GM19324 (cell line): ENCODE data around the gene DDX54.
"Not testable (repeated sequence)": the region's sequence is repeated elsewhere in the genome, so short reads cannot be mapped to it uniquely, and the experiment has no call there.

Experiments used
- ATAC-seq: cut with Tn5 transposase; IDR thresholded peaks from one replicate; pipeline ENCODE4 v1.9.1; 2021; ENCODE audit warnings: mild to moderate bottlenecking, moderate library complexity; ENCODE audit not compliant: unreplicated experiment, low FRiP score

Gene DDX54

GRCh38 chr12:113128802-113129663 lies 56.2 kb downstream of the DDX54 start:
- no peak for ATAC-seq

DNA sequence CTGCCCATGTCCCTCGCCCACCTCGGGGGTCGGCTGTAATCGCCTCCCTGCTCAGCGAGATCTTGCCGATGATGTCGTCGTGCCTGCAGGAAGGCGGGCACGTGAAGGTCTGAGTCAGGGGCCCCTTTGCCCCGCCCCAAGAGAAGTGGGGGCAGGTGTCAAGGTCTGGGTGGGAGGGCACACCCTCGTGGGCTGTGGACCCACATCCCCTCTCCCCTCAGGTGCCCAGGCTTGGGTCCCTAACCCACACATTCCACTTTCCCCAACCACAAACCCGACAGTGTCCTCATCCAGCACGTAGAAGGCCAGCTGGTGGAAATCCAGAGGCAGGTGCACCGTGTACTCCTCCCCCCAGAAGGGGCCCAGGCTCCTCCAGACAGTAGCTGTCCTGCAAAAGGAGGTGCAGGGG lies 57.5 kb downstream of the DDX54 start:
- ATAC-seq = no peak

DNA sequence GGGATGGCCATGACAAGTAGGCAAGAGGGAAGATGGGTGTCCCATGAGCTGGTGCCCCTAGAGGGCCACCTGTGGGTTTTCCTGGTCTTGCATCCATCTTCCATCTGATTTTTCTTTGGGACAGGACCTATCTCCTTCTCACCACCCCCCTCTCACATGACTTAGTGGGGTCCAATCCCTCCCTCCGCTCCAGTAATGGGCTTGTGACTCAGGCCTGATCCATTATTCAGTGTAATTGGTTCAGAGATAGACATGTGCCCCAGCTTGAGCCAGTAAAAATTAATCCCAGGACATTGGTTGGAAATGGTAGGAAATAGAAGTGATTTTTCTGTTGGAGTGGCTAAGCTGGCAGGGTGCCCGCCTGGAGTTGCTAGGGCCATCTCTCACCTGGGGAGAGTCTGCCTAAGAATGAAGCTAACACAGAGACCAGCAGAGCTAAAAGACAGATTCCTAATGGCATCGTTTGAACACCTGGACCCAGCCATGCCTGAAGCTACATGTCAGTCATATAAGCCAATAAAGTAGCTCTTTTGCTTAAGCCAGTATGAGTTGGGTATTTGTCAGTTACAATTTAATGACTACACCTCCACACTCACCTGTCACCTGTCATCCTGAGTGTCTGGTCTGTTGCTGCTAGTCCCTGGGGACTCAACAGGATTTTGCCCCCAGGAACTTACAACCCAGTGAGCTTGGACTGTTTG lies 64.5 kb downstream of the DDX54 start:
- no peak for ATAC-seq

DNA sequence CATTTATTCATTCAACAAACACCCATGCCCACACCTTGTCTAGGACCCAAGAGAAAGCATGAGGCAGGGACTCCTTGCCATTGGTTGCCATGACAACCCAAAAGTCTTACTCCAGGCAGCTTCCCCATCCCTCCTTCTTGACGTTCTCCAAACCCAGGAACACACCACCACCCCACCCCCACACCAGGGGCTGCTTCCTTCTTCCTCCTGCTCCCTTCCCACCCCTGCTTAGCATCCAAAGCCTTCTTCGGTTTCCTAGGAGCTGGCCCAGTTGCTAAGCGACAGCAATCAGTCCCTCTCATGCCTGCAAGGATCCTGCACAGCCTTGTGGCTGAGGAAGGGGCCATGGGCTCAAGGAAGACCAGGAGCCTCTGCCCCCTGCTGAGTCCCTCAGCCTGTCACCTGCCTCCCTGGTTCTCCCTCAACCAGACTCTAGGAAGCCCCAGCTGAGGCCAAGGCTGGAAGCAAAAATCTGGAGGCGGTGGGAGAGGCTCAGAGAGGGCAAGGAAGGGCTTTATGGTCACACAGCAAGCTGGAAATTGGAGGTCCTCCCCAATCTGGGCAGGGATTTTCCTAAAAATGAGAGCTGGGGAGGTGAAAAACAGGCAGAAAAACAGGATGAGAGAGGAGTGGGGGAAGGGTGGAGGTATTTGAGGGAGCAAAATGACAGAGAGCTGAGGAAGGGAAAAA lies 65.2 kb downstream of the DDX54 start:
- ATAC-seq = no peak

- no peak for ATAC-seq
These were observed 67.1 kb downstream of the DDX54 start for GRCh38 chr12:113118142-113118541.

DNA sequence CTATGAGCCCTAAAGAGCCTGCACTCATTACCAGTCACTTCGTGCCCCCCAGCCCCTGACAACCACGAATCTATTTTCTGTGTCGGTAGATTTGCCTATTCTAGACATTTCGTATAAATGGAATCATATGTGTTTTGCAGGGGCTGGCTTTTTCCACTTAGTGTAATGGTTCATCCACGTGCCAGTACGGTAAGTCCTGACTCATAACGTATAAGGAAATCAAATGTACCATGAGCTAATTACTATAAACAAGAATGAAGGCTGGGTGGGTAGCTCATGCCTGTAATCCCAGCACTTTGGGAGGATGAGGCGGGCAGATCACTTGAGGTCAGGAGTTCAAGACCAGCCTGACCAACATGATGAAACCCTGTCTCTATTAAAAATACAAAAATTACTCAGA lies 67.6 kb downstream of the DDX54 start:
- not testable (repeated sequence) for ATAC-seq

DNA sequence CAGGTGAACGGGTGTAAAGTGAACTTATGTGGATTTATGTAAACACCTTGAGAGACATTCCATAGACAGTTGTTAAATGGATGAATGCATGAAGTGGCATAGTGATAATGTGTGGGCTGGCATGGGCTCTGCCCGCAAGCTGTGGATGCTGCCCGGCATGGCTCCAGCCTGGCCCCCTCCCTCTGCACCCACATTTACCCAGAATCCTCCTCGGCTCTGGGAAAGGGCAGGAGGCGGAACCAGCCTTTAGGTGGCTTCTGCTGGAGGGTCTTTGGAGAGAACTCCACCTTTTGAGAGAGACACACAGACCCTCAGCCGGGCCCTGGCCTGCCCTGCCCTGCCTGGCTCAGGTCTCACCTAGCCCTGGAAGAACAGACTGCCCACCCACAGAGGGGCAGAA lies 68.4 kb downstream of the DDX54 start:
- ATAC-seq = no peak

DNA sequence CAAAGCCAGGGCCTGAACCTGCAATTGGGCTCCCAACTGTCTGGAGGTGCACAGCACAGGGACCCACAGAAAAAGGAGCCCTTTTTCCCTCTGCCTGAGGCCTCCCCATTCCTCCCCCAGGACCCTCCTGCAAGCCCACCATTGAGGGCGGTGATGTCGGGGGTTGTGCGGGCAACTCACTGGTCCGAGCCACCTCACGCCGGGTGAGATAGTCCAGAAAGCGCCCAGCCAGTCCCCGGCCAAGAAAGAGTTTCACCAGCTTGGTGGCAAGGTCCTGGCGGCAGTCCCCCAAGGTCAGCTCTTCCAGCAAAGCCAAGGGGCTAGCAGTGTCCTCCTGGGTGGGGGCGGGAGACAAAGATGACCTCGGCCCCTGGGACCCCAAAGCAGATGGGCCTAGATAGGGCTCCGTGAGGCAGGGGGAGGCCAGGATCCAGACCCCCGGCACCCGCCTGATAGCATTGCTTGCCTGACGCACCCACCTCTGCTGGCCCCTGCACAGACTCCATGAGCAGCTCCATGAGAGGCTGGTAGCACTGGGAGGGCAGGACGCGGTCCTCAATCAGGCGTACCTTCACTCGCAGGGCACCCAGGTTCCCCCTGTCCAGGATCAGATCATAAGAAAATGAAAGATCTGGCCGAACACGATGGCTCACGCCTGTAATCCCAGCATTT lies 69.7 kb downstream of the DDX54 start:
- no peak for ATAC-seq

DNA sequence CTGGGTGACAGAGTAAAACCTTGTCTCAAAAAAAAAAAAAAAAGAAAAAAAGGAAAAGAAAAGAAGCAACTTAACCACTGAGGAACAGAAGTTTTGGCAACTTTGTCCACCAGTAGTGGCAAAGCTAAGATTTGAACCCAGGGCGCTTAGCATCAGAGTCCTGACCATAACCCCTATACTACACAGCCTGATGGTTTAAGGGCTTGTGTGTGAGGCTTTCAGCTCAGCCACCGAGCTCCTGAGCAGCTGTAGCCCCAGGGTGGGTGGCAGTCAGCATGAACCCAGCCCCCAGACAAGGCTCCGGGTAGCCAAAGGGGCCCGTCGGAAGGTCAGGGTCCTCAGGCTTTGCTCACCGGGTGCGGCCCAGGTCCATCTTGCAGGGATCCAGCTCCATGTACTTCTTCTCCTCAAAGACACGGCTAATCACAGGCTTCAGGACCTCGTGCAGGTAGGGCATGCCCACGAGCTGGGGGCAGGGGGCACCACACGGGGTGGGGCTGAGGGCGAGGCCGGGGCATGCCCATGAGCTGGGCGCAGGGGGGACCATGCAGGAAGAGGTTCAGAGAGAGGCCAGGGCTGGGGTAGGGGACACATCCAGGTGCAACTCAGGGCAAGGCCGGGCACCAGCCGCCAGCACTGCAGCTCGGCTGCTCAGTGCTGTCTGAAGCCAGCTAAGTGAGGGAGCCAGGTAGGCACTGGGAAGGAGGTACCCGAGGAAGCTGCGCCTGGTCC lies 70.7 kb downstream of the DDX54 start:
- no peak for ATAC-seq

DNA sequence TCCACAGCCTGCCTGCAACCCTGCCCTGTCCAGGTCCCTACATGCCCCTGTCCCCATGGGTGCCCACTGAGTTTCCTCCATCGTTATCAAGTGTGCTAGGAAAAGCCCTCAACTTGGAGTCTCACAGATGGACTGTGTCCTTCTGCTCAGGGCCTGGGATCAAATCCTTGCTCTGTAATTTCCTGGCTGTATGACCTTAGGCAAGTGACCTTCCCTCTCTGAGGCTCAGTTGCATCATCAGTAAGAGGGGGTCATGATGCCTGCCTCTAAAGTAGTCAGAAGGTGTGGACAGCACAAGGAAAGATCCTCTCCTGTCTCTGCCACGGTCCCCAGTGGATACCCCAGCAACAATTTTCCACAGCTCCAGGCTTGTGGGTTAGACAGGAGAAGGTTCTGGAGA lies 71.9 kb downstream of the DDX54 start:
- ATAC-seq = no peak

DNA sequence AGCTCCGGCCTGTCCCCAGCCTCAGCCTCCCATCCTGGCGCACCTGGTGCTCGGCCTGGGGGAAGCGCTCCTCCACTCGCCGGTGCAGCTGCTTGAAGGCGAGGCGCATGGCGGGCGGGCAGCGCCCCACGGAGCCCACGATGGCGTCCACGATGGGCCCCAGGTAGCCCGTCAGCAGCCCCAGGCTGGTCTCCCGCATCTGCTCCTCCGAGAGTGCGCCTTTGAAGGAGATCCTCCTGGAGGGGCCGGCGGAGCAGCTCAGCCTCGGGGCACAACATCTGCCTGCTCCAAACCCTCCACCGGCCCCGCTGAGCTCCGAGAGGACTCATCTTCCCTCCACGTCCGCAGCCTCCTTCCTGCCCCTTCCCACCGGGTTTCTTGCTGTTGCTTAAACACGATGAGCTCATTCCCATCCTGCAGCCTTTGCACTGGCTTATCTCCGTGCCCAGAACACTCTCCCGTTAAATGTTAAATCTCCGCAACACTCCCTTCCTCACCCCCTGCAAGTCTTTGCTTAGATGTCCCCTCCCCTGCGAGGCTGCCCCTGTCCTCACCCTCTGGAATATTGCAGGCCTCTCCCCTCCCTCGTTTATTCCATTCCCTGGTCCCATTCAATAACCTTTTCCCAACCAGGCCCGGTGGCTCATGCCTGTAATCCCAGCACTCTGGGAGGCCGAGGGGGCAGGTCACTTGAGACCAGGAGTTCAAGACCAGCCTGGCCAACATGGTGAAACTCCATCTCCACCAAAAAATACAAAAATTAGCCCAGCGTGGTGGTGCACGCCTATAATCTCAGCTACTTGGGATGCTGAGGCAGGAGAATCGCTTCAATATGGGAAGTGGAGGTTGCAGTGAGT lies 73.0 kb downstream of the DDX54 start:
- ATAC-seq = no peak

GRCh38 chr12:113111247-113111646 lies 74.0 kb downstream of the DDX54 start:
- ATAC-seq = no peak

GRCh38 chr12:113109872-113110599 lies 75.2 kb downstream of the DDX54 start:
- ATAC-seq = no peak

DNA sequence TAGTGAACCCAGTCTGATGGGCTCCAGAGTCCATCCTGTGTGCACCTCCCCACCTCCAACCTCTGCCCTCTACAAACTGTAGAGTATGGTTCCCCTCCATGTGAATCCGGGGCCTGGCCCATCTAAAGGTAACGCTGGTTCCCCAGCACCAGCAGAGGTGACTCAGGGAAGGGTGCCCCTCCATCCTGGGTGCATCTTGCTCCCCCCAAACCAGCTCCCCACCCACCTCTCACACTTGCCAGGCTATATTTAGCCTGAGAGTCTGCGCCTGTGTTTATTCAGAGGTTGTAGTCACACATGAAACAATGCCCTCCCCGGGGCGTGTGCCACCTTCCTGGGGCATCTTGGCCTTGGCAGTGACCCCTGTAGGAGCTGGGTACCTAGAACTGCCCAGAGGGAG lies 75.9 kb downstream of the DDX54 start:
- ATAC-seq = no peak

DNA sequence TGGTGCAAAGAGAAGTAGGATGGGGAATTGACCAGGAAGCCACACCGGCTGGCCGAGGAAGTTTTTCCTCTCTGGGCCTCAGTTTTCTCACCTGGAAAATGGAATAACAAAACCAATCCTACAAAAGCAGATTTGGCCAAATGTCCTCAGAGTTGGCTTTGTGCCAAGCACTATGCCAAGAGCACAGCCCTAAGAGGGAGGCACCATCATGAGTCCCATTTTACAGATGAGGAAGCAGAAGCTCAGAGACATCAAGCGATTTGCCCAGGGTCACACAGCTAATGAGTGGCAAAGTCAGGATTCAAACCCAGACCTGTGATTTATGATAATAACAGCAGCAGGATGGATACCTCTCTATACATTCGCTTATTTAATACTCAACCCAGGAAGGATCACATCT lies 77.0 kb downstream of the DDX54 start:
- no peak for ATAC-seq
